ENCODE results near the gene FBN1. TPM values are rescaled to one million over a fixed set of nuclear protein-coding genes. Genes with fewer than 3 reads are reported as not detected.

FBN1 gene
- total RNA-seq, 6 experiments from 2014 or later: 1.7 to 12.0 (median 8.7) TPM

GRCh38 chr15:48392356-48392755, 253.2 kb downstream of the FBN1 start:
- no peaks in the 10 kb centered on the region for H3K36me3 ChIP-seq
- DNase-seq: no peak
- no peaks in the 10 kb centered on the region for H3K9me3 ChIP-seq
- no peak for ATAC-seq
- no peak overlapping the region for H3K27ac ChIP-seq
- 31% methylated on average over 4 of the region's 4 CpGs for WGBS (ENCODE audit: insufficient coverage, low coverage, low lambda C conversion rate, missing lambda C conversion rate)
- intact Hi-C loops (cut with DNase I): no loop called here
- TF ChIP-seq POLR2A (IDR thresholded peaks at IDR 0.05): no peak
- no peak for TF ChIP-seq CTCF (IDR thresholded peaks at IDR 0.05)
- no peaks in the 10 kb centered on the region for H3K27me3 ChIP-seq
- no peak overlapping the region for H3K4me3 ChIP-seq
- H3K4me1 ChIP-seq: no peaks in the 10 kb centered on the region

GRCh38 chr15:48391950-48392349, 253.6 kb downstream of the FBN1 start:
- WGBS (ENCODE audit: insufficient coverage, low coverage, low lambda C conversion rate, missing lambda C conversion rate): 89% methylated on average over 2 of the region's 2 CpGs
- Histone ChIP-seq H3K36me3 (no peaks in the 10 kb centered on the region), H3K27me3 (no peaks in the 10 kb centered on the region), H3K9me3 (no peaks in the 10 kb centered on the region), H3K27ac (no peak overlapping the region), H3K4me1 (no peaks in the 10 kb centered on the region), H3K4me3 (no peak overlapping the region)
- TF ChIP-seq CTCF (IDR thresholded peaks at IDR 0.05): no peak
- no peak for TF ChIP-seq POLR2A (IDR thresholded peaks at IDR 0.05)
- intact Hi-C loops (cut with DNase I): no loop called here
- no peak for DNase-seq
- no peak for ATAC-seq

- Histone ChIP-seq H3K36me3 (no peaks in the 10 kb centered on the region), H3K9me3 (no peaks in the 10 kb centered on the region), H3K4me1 (no peaks in the 10 kb centered on the region), H3K4me3 (no peak overlapping the region), H3K27me3 (no peaks in the 10 kb centered on the region), H3K27ac (no peak overlapping the region)
- 68% methylated on average over 3 of the region's 3 CpGs for WGBS (ENCODE audit: insufficient coverage, low coverage, low lambda C conversion rate, missing lambda C conversion rate)
- DNase-seq: no peak
- intact Hi-C loops (cut with DNase I): no loop called here
- no peak for ATAC-seq
- TF ChIP-seq POLR2A (IDR thresholded peaks at IDR 0.05): no peak
- TF ChIP-seq CTCF (IDR thresholded peaks at IDR 0.05): no peak
Measured at GRCh38 chr15:48389691-48390143, 255.8 kb downstream of the FBN1 start.

GRCh38 chr15:48388910-48389309, 256.6 kb downstream of the FBN1 start:
- intact Hi-C loops (cut with DNase I): no loop called here
- ATAC-seq (no peak), DNase-seq (no peak)
- Histone ChIP-seq H3K9me3 (no peaks in the 10 kb centered on the region), H3K27ac (no peak overlapping the region), H3K36me3 (no peaks in the 10 kb centered on the region), H3K4me1 (no peaks in the 10 kb centered on the region), H3K4me3 (no peak overlapping the region), H3K27me3 (no peaks in the 10 kb centered on the region)
- 70% methylated on average over 1 of the region's 1 CpG for whole genome bisulfite sequencing (ENCODE audit: insufficient coverage, low coverage, low lambda C conversion rate, missing lambda C conversion rate)
- TF ChIP-seq POLR2A (IDR thresholded peaks at IDR 0.05) (no peak), CTCF (IDR thresholded peaks at IDR 0.05) (no peak)
